ENCODE measurements around the gene ABCC1.
A peak's percentile ranks its signal among the peaks of the same experiment; 100 is the strongest.

ABCC1 gene

GRCh38 chr16:16071631-16072244, 122.3 kb downstream of the ABCC1 start:
- peak overlapping the region; percentile 46; the same call in 1 of the 2 replicates for H3K27ac ChIP-seq
- TF ChIP-seq ZFX (IDR thresholded peaks at IDR 0.05), result no peak
- TF ChIP-seq CTCF (conservative IDR thresholded peaks at IDR 0.05), result no peak

GRCh38 chr16:16073001-16073545, 123.7 kb downstream of the ABCC1 start:
- TF ChIP-seq ZFX (IDR thresholded peaks at IDR 0.05), result no peak
- peak overlapping the region; percentile 46; the same call in 1 of the 2 replicates for H3K27ac ChIP-seq

- TF ChIP-seq CTCF (conservative IDR thresholded peaks at IDR 0.05), result no peak
- TF ChIP-seq ZFX (IDR thresholded peaks at IDR 0.05), result no peak
- no peak overlapping the region; the same call in 1 of the 2 replicates for H3K27ac ChIP-seq
These were observed 124.8 kb downstream of the ABCC1 start for GRCh38 chr16:16073891-16074881.

GRCh38 chr16:16075488-16076422, 126.3 kb downstream of the ABCC1 start:
- TF ChIP-seq CTCF (conservative IDR thresholded peaks at IDR 0.05) (no peak), ZFX (IDR thresholded peaks at IDR 0.05) (no peak)
- no peak overlapping the region for H3K27ac ChIP-seq

DNA sequence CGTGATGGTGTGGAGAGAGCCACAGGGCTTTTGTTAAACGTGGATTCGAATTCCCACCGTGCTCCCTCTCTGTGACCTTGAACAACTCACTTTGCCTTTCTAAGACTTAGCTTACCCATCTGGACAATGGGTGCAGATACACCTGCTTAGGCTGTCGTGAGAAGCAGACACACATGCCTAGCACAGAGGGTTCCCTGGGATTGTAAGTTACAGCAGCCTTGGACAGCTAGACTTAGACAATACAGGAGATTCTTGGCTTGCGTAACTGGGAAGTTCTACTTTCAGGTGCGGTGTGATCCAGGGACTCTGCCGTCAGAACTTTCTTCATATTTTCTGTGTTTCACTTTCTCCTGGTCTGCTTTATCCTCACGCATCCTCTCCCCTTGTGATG, 127.0 kb downstream of the ABCC1 start:
- TF ChIP-seq ZFX (IDR thresholded peaks at IDR 0.05) (no peak), CTCF (conservative IDR thresholded peaks at IDR 0.05) (no peak)
- no peak overlapping the region for H3K27ac ChIP-seq

DNA sequence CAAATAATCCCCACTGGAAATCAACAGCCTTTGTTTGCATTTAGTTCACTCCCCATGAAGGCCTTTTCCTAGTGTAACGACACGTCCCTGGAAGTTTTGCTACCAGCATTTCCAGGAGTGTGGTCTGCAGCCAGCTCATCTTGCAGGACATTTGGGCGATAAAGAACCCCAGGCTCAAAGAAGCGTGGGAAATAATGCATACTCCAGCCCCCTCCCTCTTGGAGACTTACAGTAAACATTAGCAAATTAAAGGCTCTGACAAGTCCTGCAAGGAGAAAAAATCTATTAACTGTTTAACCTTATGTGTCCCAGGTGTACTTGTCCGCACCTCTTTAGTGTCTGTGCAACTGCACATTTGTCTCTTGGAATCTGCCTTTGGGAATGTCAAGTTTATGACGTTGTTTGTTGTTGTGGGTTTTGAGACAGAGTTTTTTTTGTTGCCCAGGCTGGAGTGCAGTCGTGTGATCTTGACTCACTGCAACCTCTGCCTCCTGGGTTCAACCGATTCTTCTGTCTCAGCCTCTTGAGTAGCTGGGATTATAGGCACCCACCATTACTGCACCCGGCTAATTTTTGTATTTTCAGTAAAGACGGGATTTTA, 131.1 kb downstream of the ABCC1 start:
- TF ChIP-seq CTCF (conservative IDR thresholded peaks at IDR 0.05) (no peak), ZFX (IDR thresholded peaks at IDR 0.05) (no peak)

GRCh38 chr16:16081141-16081540, 131.7 kb downstream of the ABCC1 start:
- TF ChIP-seq ZFX (IDR thresholded peaks at IDR 0.05), result no peak
- TF ChIP-seq CTCF (conservative IDR thresholded peaks at IDR 0.05), result no peak
- H3K27ac ChIP-seq, result no peak overlapping the region

More for the DNA sequence above, 131.1 kb downstream of the ABCC1 start:
- H3K27ac ChIP-seq, result no peak overlapping the region
